HG03280 (cell line): ENCODE data around the gene CC2D2A.

ENCODE experiments used
- ATAC-seq: cut with Tn5 transposase; IDR thresholded peaks from one replicate; pipeline ENCODE4 v1.9.1; 2021; ENCODE audit warnings: mild to moderate bottlenecking, moderate library complexity; ENCODE audit not compliant: unreplicated experiment

CC2D2A gene

GRCh38 chr4:15469402-15470127 lies at the start of gene CC2D2A:
TSS of gene CC2D2A (plus strand) at chr4:15469882. CDS start at chr4:15475933, 6,051 bp downstream.
- no peak for ATAC-seq

GRCh38 chr4:15420642-15421041 lies 49.0 kb upstream of the CC2D2A start:
- no peak for ATAC-seq

GRCh38 chr4:15423285-15423711 lies 46.4 kb upstream of the CC2D2A start:
- ATAC-seq = no peak

GRCh38 chr4:15425520-15425919 lies 44.2 kb upstream of the CC2D2A start:
- no peak for ATAC-seq

- ATAC-seq = no peak
Measured at GRCh38 chr4:15427161-15427560, 42.5 kb upstream of the CC2D2A start.

- ATAC-seq = no peak
Measured at GRCh38 chr4:15427701-15428100, 42.0 kb upstream of the CC2D2A start, which contains the start of gene C1QTNF7. TSS of gene C1QTNF7 (plus strand) at chr4:15428033. CDS start at chr4:15435744, 7,711 bp downstream.

GRCh38 chr4:15428611-15429010 lies 41.1 kb upstream of the CC2D2A start:
- no peak for ATAC-seq

- no peak for ATAC-seq
Measured at GRCh38 chr4:15434091-15434490, 35.6 kb upstream of the CC2D2A start.

GRCh38 chr4:15434676-15435075 lies 35.0 kb upstream of the CC2D2A start:
- ATAC-seq = no peak

GRCh38 chr4:15436513-15436912 lies 33.2 kb upstream of the CC2D2A start:
- ATAC-seq = no peak

GRCh38 chr4:15438939-15439524 lies 30.6 kb upstream of the CC2D2A start:
- ATAC-seq = no peak

GRCh38 chr4:15443371-15444160 lies 26.1 kb upstream of the CC2D2A start:
- ATAC-seq = no peak

- ATAC-seq = no peak
Measured at GRCh38 chr4:15444276-15444675, 25.4 kb upstream of the CC2D2A start.

GRCh38 chr4:15444879-15445547 lies 24.7 kb upstream of the CC2D2A start:
- no peak for ATAC-seq

GRCh38 chr4:15451181-15451865 lies 18.4 kb upstream of the CC2D2A start:
- ATAC-seq = no peak

GRCh38 chr4:15451866-15452765 lies 17.6 kb upstream of the CC2D2A start:
- no peak for ATAC-seq

GRCh38 chr4:15455290-15455689 lies 14.4 kb upstream of the CC2D2A start:
- ATAC-seq = no peak

GRCh38 chr4:15457406-15458201 lies 12.1 kb upstream of the CC2D2A start:
- peak; percentile 93 for ATAC-seq

- ATAC-seq = no peak
Measured at GRCh38 chr4:15458616-15459015, 11.1 kb upstream of the CC2D2A start.
